AG04449 (cell line): Measurements from ENCODE around the gene APAF1.
"Not testable (repeated sequence)": the region's sequence is repeated elsewhere in the genome, so short reads cannot be mapped to it uniquely, and the experiment has no call there.

Experiments
- CTCF ChIA-PET: fragments of 350-600 bp; formaldehyde crosslinking; extraction: SDS; loops from one replicate; lab custom pipeline; 2021; ENCODE audit warnings: antibody characterized with exemption; lab: Yijun Ruan, JAX
- POLR2A ChIA-PET: fragments of 400-600, 350-600 bp; formaldehyde crosslinking; extraction: SDS; loops from one replicate; lab custom pipeline; 2020; ENCODE audit warnings: antibody characterized with exemption, inconsistent platforms; lab: Yijun Ruan, JAX
- DNase-seq: peaks from one replicate; pipeline ENCODE4 v3.0.0-alpha.2; 2010; ENCODE audit warnings: low read depth, low spot score
- H3K4me3 ChIP-seq: 2 replicates; pipeline ENCODE4 v1.5.1; 2011; ENCODE audit warnings: low read depth, mild to moderate bottlenecking, control low read depth, low read length
- TF ChIP-seq, protein P1 (sequence below): IDR thresholded peaks from one replicate; pipeline ENCODE4 v1.5.1; 2011; ENCODE audit warnings: mild to moderate bottlenecking, moderate library complexity, low read length, control low read depth, inconsistent platforms; ENCODE audit not compliant: insufficient read depth; ENCODE audit errors: missing control alignments

The APAF1 gene

GRCh38 chr12:98618952-98619351 is 26.1 kb upstream of the APAF1 start:
- no peak for DNase-seq
- ChIA-PET POLR2A (interaction anchor here (0.7 to 1.3 kb wide), 3 partner anchors 16 to 150 kb away, joined by 3 to 5 read pairs (median 3); partner anchors contain the start of gene IKBIP), CTCF (interaction anchor here (0.9 kb wide), 1 partner anchor 52 kb away, joined by 3 read pairs; no protein-coding TSS in a partner anchor)
- TF ChIP-seq, protein P1, sequence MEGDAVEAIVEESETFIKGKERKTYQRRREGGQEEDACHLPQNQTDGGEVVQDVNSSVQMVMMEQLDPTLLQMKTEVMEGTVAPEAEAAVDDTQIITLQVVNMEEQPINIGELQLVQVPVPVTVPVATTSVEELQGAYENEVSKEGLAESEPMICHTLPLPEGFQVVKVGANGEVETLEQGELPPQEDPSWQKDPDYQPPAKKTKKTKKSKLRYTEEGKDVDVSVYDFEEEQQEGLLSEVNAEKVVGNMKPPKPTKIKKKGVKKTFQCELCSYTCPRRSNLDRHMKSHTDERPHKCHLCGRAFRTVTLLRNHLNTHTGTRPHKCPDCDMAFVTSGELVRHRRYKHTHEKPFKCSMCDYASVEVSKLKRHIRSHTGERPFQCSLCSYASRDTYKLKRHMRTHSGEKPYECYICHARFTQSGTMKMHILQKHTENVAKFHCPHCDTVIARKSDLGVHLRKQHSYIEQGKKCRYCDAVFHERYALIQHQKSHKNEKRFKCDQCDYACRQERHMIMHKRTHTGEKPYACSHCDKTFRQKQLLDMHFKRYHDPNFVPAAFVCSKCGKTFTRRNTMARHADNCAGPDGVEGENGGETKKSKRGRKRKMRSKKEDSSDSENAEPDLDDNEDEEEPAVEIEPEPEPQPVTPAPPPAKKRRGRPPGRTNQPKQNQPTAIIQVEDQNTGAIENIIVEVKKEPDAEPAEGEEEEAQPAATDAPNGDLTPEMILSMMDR = no peak
- no peak overlapping the region for H3K4me3 ChIP-seq

GRCh38 chr12:98635657-98636323 is 9.3 kb upstream of the APAF1 start:
- TF ChIP-seq, protein P1 = no peak
- CTCF ChIA-PET = interaction anchor here (0.7 to 2.4 kb wide), 3 partner anchors 9 to 103 kb away, joined by 3 to 9 read pairs (median 5); partner anchors contain the start of gene IKBIP
- DNase-seq = no peak
- no peak overlapping the region for H3K4me3 ChIP-seq
- POLR2A ChIA-PET = interaction anchor here (0.5 to 1.3 kb wide), 2 partner anchors 9 to 50 kb away, joined by 4 to 5 read pairs; partner anchors contain the start of genes APAF1 and IKBIP

DNA sequence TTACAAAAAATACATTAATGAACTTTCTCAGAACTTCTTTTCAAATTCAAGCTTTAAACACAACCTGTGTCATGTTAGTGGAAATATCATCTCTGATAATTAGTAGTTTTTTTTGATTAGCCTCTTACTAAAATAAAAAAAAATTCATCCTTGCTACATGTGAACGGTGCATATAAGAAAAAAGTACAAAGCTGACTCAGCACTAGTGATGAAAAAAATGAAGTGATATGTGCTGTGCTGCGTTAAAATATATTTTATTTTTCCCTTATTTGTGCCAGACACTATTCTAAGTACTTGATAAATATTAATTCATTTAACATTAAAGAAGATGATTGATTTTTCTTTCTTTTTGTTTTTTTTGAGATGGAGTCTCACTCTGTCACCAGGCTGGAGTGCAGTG is 8.0 kb upstream of the APAF1 start:
- CTCF ChIA-PET = interaction anchor here (1.0 to 2.4 kb wide), 2 partner anchors 70 to 146 kb away, joined by 3 to 9 read pairs; no protein-coding TSS in a partner anchor
- POLR2A ChIA-PET = no interaction called here
- no peak overlapping the region for H3K4me3 ChIP-seq
- no peak for DNase-seq
- TF ChIP-seq, protein P1 = no peak

- no peak overlapping the region for H3K4me3 ChIP-seq
- ChIA-PET POLR2A (no interaction called here), CTCF (interaction anchor here (0.7 to 2.9 kb wide), 4 partner anchors 68 to 147 kb away, joined by 3 to 12 read pairs (median 6); no protein-coding TSS in a partner anchor)
- DNase-seq = no peak
- TF ChIP-seq, protein P1 = no peak
Observed at GRCh38 chr12:98638009-98638408, 7.1 kb upstream of the APAF1 start.

GRCh38 chr12:98639491-98639890 is 5.6 kb upstream of the APAF1 start:
- H3K4me3 ChIP-seq = no peak overlapping the region
- no peak for DNase-seq
- POLR2A ChIA-PET = no interaction called here
- CTCF ChIA-PET = interaction anchor here (0.8 to 2.9 kb wide), 4 partner anchors 10 to 73 kb away, joined by 3 to 12 read pairs (median 4); no protein-coding TSS in a partner anchor
- TF ChIP-seq, protein P1 = no peak

DNA sequence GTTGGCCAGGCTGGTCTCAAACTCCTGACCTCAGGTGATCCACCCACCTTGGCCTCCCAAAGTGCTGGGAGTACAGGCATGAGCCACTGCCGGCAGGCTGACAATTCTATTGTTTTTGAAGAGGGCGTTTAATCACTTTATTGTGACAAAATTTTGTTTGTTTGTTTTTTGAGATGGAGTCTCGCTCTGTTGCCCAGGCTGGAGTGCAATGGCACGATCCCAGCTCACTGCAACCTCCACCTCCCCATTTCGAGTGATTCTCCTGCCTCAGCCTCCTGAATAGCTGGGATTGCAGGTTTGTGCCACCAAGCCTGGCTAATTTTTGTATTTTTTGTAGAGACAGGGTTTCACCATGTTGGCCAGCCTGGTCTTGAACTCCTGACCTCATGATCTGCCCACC is 2.3 kb upstream of the APAF1 start:
- POLR2A ChIA-PET, DNase-seq: not testable (repeated sequence)
- CTCF ChIA-PET = interaction anchor here (1.2 to 1.7 kb wide), 2 partner anchors 13 to 126 kb away, joined by 4 to 6 read pairs; no protein-coding TSS in a partner anchor
- H3K4me3 ChIP-seq = peak overlapping the region; percentile 92; the same call in 1 of the 2 replicates
